Fibroblast of skin of right biceps (primary cell): ENCODE measurements around the gene ACAP3.

Source experiments
- DNase-seq: peaks from one replicate; pipeline ENCODE4 v3.0.0-alpha.2; 2013

ACAP3 gene

GRCh38 chr1:1242461-1243265 lies 65.1 kb downstream of the ACAP3 start:
- no peak for DNase-seq
